Subcutaneous adipose tissue (tissue), 4 donors: ENCODE results near the gene CD177. TPM values are rescaled to one million over a fixed set of nuclear protein-coding genes. Genes with fewer than 3 reads are reported as not detected.

Source experiments
- total RNA-seq, 4 donors: library from RNA; depleted of rRNA; stranded (reverse); fragments of >200 nt; gene quantifications; one replicate each; pipeline ENCODE4 v1.1.0, GENCODE V29; 2016
- TF ChIP-seq, protein P1 (sequence below): fragments of 450-650 bp; IDR thresholded peaks from one replicate; pipeline ENCODE4 v1.5.1; 2016; ENCODE audit warnings: low read depth, mild to moderate bottlenecking, control low read depth, antibody characterized with exemption, moderate library complexity

CD177 gene
- total RNA-seq, 4 donors from 2014 or later, result 3.6 to 6.8 TPM; not detected in 2

- TF ChIP-seq, protein P1, sequence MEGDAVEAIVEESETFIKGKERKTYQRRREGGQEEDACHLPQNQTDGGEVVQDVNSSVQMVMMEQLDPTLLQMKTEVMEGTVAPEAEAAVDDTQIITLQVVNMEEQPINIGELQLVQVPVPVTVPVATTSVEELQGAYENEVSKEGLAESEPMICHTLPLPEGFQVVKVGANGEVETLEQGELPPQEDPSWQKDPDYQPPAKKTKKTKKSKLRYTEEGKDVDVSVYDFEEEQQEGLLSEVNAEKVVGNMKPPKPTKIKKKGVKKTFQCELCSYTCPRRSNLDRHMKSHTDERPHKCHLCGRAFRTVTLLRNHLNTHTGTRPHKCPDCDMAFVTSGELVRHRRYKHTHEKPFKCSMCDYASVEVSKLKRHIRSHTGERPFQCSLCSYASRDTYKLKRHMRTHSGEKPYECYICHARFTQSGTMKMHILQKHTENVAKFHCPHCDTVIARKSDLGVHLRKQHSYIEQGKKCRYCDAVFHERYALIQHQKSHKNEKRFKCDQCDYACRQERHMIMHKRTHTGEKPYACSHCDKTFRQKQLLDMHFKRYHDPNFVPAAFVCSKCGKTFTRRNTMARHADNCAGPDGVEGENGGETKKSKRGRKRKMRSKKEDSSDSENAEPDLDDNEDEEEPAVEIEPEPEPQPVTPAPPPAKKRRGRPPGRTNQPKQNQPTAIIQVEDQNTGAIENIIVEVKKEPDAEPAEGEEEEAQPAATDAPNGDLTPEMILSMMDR, result no peak
Measured at GRCh38 chr19:43351998-43352746, 1.3 kb upstream of the CD177 start.

DNA sequence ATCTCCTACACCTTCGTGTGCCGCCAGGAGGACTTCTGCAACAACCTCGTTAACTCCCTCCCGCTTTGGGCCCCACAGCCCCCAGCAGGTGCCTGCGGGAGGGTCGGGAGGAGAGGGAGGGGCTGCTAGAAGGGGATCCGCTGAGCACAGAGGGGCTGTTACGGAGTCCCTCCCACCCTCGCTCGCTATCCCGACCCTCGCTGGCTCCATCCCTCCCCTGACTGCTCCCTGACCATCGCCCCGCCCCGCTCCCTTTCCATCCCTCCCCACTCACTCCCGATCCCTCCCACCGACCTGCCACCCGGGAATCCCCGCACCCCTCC, 780 bp downstream of the CD177 start:
- TF ChIP-seq, protein P1, result no peak

- TF ChIP-seq, protein P1, result no peak
Measured at GRCh38 chr19:43362179-43362578, 8.7 kb downstream of the CD177 start.

DNA sequence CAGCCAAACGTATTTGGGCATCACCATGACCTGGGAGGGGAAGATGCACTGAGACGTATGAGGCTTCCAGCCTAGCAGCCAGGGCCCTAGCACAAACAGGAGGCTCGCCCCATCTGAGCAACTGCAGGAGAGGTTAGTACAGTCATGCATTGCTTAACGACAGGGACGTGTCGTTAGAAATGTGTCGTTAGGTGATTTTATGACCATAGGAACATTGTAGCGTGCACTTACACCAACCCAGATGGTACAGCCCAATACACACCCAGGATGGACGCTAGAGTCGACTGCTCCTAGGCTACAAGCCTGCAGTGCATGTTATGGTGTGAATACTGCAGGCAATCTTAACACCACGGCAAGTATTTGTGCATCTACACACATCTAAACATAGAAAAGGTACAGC, 9.3 kb downstream of the CD177 start:
- TF ChIP-seq, protein P1, result no peak

- TF ChIP-seq, protein P1, result no peak
Measured at GRCh38 chr19:43367822-43368221, 14.3 kb downstream of the CD177 start.

DNA sequence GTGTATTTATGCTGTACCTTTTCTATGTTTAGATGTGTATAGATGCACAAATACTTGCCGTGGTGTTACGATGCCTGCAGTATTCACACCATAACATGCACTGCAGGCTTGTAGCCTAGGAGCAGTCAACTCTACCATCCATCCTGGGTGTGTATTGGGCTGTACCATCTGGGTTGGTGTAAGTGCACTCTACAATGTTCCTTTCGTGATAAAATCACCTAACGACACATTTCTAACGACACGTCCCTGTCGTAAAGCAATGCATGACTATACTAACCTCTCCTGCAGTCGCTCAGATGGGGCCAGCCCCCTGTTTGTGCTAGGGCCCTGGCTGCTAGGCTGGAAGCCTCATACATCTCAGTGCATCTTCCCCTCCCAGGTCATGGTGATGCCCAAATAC, 18.4 kb downstream of the CD177 start:
- TF ChIP-seq, protein P1, result no peak

- TF ChIP-seq, protein P1, result no peak
Measured at GRCh38 chr19:43372462-43372861, 19.0 kb downstream of the CD177 start.
